WERI-Rb-1 (cell line): ENCODE measurements around the gene CTSD.

Source experiments
- DNase-seq: peaks from one replicate; pipeline ENCODE4 v3.0.0-alpha.2; 2020
- H3K27ac ChIP-seq: fragments of 250-450 bp; sonication (Bioruptor Pico); 2 replicates; pipeline ENCODE4 v1.5.1; 2020; ENCODE audit warnings: mild to moderate bottlenecking, moderate library complexity
- H3K27me3 ChIP-seq: fragments of 250-450 bp; sonication (Bioruptor Pico); 2 replicates; pipeline ENCODE4 v1.5.1; 2021; ENCODE audit warnings: mild to moderate bottlenecking, low read depth, moderate library complexity; ENCODE audit not compliant: insufficient read depth, severe bottlenecking
- H3K36me3 ChIP-seq: fragments of 250-450 bp; sonication (Bioruptor Pico); 2 replicates; pipeline ENCODE4 v1.5.1; 2020; ENCODE audit warnings: mild to moderate bottlenecking, moderate library complexity
- H3K4me3 ChIP-seq: 2 replicates; pipeline ENCODE4 v1.5.1; 2011; ENCODE audit warnings: low read depth, mild to moderate bottlenecking, control low read depth, low read length
- H3K9me3 ChIP-seq: fragments of 250-450 bp; sonication (Bioruptor Pico); 2 replicates; pipeline ENCODE4 v1.5.1; 2021; ENCODE audit warnings: mild to moderate bottlenecking, moderate library complexity; ENCODE audit not compliant: severe bottlenecking
- CTCF ChIP-seq: IDR thresholded peaks from 2 replicates; pipeline ENCODE4 v1.5.1; 2011; ENCODE audit warnings: low read depth, mild to moderate bottlenecking, control low read depth, inconsistent platforms, low read length

The CTSD gene

GRCh38 chr11:1792461-1792860 is 28.7 kb upstream of the CTSD start:
- H3K27ac ChIP-seq: no peak overlapping the region
- no peak overlapping the region for H3K4me3 ChIP-seq
- peaks cover 10% of the 10 kb centered on the region for H3K9me3 ChIP-seq
- TF ChIP-seq CTCF: no peak
- H3K36me3 ChIP-seq: no peaks in the 10 kb centered on the region
- no peak for DNase-seq
- H3K27me3 ChIP-seq: peaks cover 85% of the 10 kb centered on the region

- no peaks in the 10 kb centered on the region for H3K36me3 ChIP-seq
- H3K4me3 ChIP-seq: no peak overlapping the region
- peaks cover 12% of the 10 kb centered on the region for H3K9me3 ChIP-seq
- peaks cover 79% of the 10 kb centered on the region for H3K27me3 ChIP-seq
- no peak overlapping the region for H3K27ac ChIP-seq
- no peak for TF ChIP-seq CTCF
- no peak for DNase-seq
Measured at GRCh38 chr11:1791912-1792311, 28.2 kb upstream of the CTSD start.

GRCh38 chr11:1786466-1786865 is 22.7 kb upstream of the CTSD start:
- no peaks in the 10 kb centered on the region for H3K36me3 ChIP-seq
- no peak overlapping the region for H3K27ac ChIP-seq
- peaks cover 16% of the 10 kb centered on the region for H3K9me3 ChIP-seq
- no peak overlapping the region for H3K4me3 ChIP-seq
- no peak for TF ChIP-seq CTCF
- peaks cover 78% of the 10 kb centered on the region for H3K27me3 ChIP-seq
- no peak for DNase-seq

GRCh38 chr11:1785749-1786413 is 22.2 kb upstream of the CTSD start:
- H3K9me3 ChIP-seq: peaks cover 16% of the 10 kb centered on the region
- peaks cover 78% of the 10 kb centered on the region for H3K27me3 ChIP-seq
- TF ChIP-seq CTCF: no peak
- DNase-seq: no peak
- H3K36me3 ChIP-seq: no peaks in the 10 kb centered on the region
- H3K27ac ChIP-seq: no peak overlapping the region
- no peak overlapping the region for H3K4me3 ChIP-seq

- H3K4me3 ChIP-seq: no peak overlapping the region
- H3K27ac ChIP-seq: no peak overlapping the region
- peaks cover 78% of the 10 kb centered on the region for H3K27me3 ChIP-seq
- peaks cover 16% of the 10 kb centered on the region for H3K9me3 ChIP-seq
- H3K36me3 ChIP-seq: no peaks in the 10 kb centered on the region
- no peak for TF ChIP-seq CTCF
- no peak for DNase-seq
Measured at GRCh38 chr11:1784761-1785650, 21.3 kb upstream of the CTSD start.
